ENCODE data around the gene ZFAND3. TPM values are rescaled to one million over a fixed set of nuclear protein-coding genes. Genes with fewer than 3 reads are reported as not detected.

Gene ZFAND3
- total RNA-seq, 6 experiments from 2014 or later, result 75.2 to 93.2 (median 87.0) TPM

- Mint-ChIP-seq H3K4me3 (no peak overlapping the region), H3K36me3 (ENCODE audit: low read depth) (peaks cover 23% of the 10 kb centered on the region), H3K4me1 (ENCODE audit: low read depth) (peaks cover 27% of the 10 kb centered on the region), H3K27ac (no peak overlapping the region), H3K27me3 (ENCODE audit: insufficient read depth) (peaks cover 1% of the 10 kb centered on the region; the same call in 1 of the 2 replicates), H3K9me3 (no peaks in the 10 kb centered on the region)
- DNase-seq, result no peak
- TF ChIP-seq CTCF (IDR thresholded peaks at IDR 0.05), result no peak
These were observed 247.9 kb downstream of the ZFAND3 start for GRCh38 chr6:38067263-38067980.

- TF ChIP-seq CTCF (IDR thresholded peaks at IDR 0.05), result peak; percentile 26; the same call in 1 of the 2 replicates
- no peaks in the 10 kb centered on the region for H3K27me3 Mint-ChIP-seq (ENCODE audit: insufficient read depth)
- no peak overlapping the region for H3K4me3 Mint-ChIP-seq
- peaks cover 27% of the 10 kb centered on the region for H3K4me1 Mint-ChIP-seq (ENCODE audit: low read depth)
- H3K36me3 Mint-ChIP-seq (ENCODE audit: low read depth), result peaks cover 11% of the 10 kb centered on the region
- H3K27ac Mint-ChIP-seq, result no peak overlapping the region
- H3K9me3 Mint-ChIP-seq, result no peaks in the 10 kb centered on the region
- no peak for DNase-seq
These were observed 249.5 kb downstream of the ZFAND3 start for GRCh38 chr6:38068854-38069590.

GRCh38 chr6:38077488-38078030 lies 258.0 kb downstream of the ZFAND3 start:
- Mint-ChIP-seq H3K36me3 (ENCODE audit: low read depth) (peaks cover 14% of the 10 kb centered on the region), H3K9me3 (no peaks in the 10 kb centered on the region), H3K4me3 (no peak overlapping the region), H3K27me3 (ENCODE audit: insufficient read depth) (peaks cover 2% of the 10 kb centered on the region; the same call in 1 of the 2 replicates), H3K27ac (no peak overlapping the region), H3K4me1 (ENCODE audit: low read depth) (peaks cover 32% of the 10 kb centered on the region)
- no peak for TF ChIP-seq CTCF (IDR thresholded peaks at IDR 0.05)
- no peak for DNase-seq

GRCh38 chr6:38078671-38079070 lies 259.1 kb downstream of the ZFAND3 start:
- Mint-ChIP-seq H3K36me3 (ENCODE audit: low read depth) (peaks cover 19% of the 10 kb centered on the region), H3K27me3 (ENCODE audit: insufficient read depth) (peaks cover 2% of the 10 kb centered on the region; the same call in 1 of the 2 replicates), H3K9me3 (no peaks in the 10 kb centered on the region), H3K4me3 (no peak overlapping the region), H3K4me1 (ENCODE audit: low read depth) (peaks cover 32% of the 10 kb centered on the region), H3K27ac (no peak overlapping the region)
- no peak for TF ChIP-seq CTCF (IDR thresholded peaks at IDR 0.05)
- DNase-seq, result no peak

- no peak overlapping the region for H3K27ac Mint-ChIP-seq
- H3K4me3 Mint-ChIP-seq, result no peak overlapping the region
- peaks cover 32% of the 10 kb centered on the region for H3K4me1 Mint-ChIP-seq (ENCODE audit: low read depth)
These were observed 259.6 kb downstream of the ZFAND3 start for GRCh38 chr6:38079107-38079506.

More at GRCh38 chr6:38079107-38079506, 259.6 kb downstream of the ZFAND3 start:
- TF ChIP-seq CTCF (IDR thresholded peaks at IDR 0.05), result no peak
- DNase-seq, result no peak
- Mint-ChIP-seq H3K36me3 (ENCODE audit: low read depth) (peaks cover 19% of the 10 kb centered on the region), H3K9me3 (no peaks in the 10 kb centered on the region), H3K27me3 (ENCODE audit: insufficient read depth) (peaks cover 2% of the 10 kb centered on the region)
